B cell (primary cell): ENCODE data around the gene TESK2. TPM values are rescaled to one million over a fixed set of nuclear protein-coding genes. Genes with fewer than 3 reads are reported as not detected.

Experiments
- ATAC-seq: fragments of 200-7000 bp; cut with Tn5 transposase; one replicate; pipeline ENCODE4 v1.10.0; 2021; ENCODE audit warnings: low read depth, mild to moderate bottlenecking, moderate number of reproducible peaks, moderate library complexity
- CTCF ChIA-PET: fragments of 350-600 bp; sonication (Branson Sonifier 250); formaldehyde crosslinking; loops from one replicate; lab custom pipeline; 2021; ENCODE audit warnings: antibody characterized with exemption, inconsistent platforms; lab: Charles Lee
- POLR2A ChIA-PET: fragments of 350-600 bp; sonication (Branson Sonifier 250); formaldehyde crosslinking; loops from one replicate; lab custom pipeline; 2021; ENCODE audit warnings: antibody characterized with exemption; lab: Charles Lee
- DNase-seq: peaks from one replicate; pipeline ENCODE4 v3.0.0; 2013
- H2AFZ ChIP-seq: 2 replicates; pipeline ENCODE4 v1.6.1; 2012; ENCODE audit warnings: mild to moderate bottlenecking, low read depth, low read length; ENCODE audit not compliant: insufficient read depth, poor library complexity, severe bottlenecking
- H3K27ac ChIP-seq, 2 donors: 1 replicate in 1 of 2; 2 replicates in 1 of 2; pipeline ENCODE4 v1.5.1; 2012 to 2013; ENCODE audit warnings: low read length in 2 of 2, mild to moderate bottlenecking in 2 of 2, moderate library complexity in 1 of 2
- H3K27me3 ChIP-seq, 4 experiments: fragments of 200-600 bp in 1 of 4; sonication (generic) in 1 of 4; replicated peaks in 1 of 4; 1 replicate in 2 of 4; 2 replicates in 2 of 4; pipeline versions ENCODE4 v1.6.1 to v1.7.0; 2013 to 2016; ENCODE audit warnings: low read length in 3 of 4, mild to moderate bottlenecking in 2 of 4, mixed read lengths in 1 of 4, moderate library complexity in 1 of 4; ENCODE audit not compliant: insufficient read depth in 4 of 4, control insufficient read depth in 3 of 4; ENCODE audit errors: control extremely low read depth in 1 of 4
- H3K36me3 ChIP-seq, 2 experiments: replicated peaks in 1 of 2; 1 replicate in 1 of 2; 2 replicates in 1 of 2; pipeline versions ENCODE4 v1.6.1 to v1.7.1; 2013; ENCODE audit warnings: low read length in 1 of 2; ENCODE audit not compliant: insufficient read depth in 2 of 2, control insufficient read depth in 1 of 2; ENCODE audit errors: control extremely low read depth in 1 of 2, extremely low read depth in 1 of 2
- H3K4me1 ChIP-seq, 2 donors: fragments of 200-600 bp in 1 of 2; sonication (generic) in 1 of 2; 1 replicate in 1 of 2; 2 replicates in 1 of 2; pipeline versions ENCODE4 v1.5.1 to v1.6.1; 2013 to 2017; ENCODE audit warnings: low read length in 2 of 2; ENCODE audit not compliant: control insufficient read depth in 2 of 2, insufficient read depth in 2 of 2
- H3K4me2 ChIP-seq: replicated peaks from 2 replicates; pipeline ENCODE3; 2012; ENCODE audit warnings: mild to moderate bottlenecking, low read depth, low read length; ENCODE audit not compliant: poor library complexity, severe bottlenecking
- H3K4me3 ChIP-seq, 5 experiments: fragments of 200-600 bp in 1 of 5; sonication (generic) in 1 of 5; 1 replicate in 3 of 5; 2 replicates in 2 of 5; pipeline versions ENCODE4 v1.5.1 to v1.7.0; 2011 to 2016; ENCODE audit warnings: low read length in 4 of 5, mild to moderate bottlenecking in 4 of 5, low read depth in 2 of 5, control low read depth in 1 of 5, moderate library complexity in 1 of 5; ENCODE audit not compliant: insufficient read depth in 1 of 5; ENCODE audit errors: control extremely low read depth in 1 of 5, extremely low read depth in 1 of 5
- H3K79me2 ChIP-seq: fragments of 200-600 bp; sonication (generic); one replicate; pipeline ENCODE4 v1.6.0; 2016; ENCODE audit warnings: low read length; ENCODE audit not compliant: control insufficient read depth, insufficient read depth
- H3K9ac ChIP-seq: fragments of 200-600 bp; sonication (generic); 2 replicates; pipeline ENCODE4 v1.6.1; 2017; ENCODE audit warnings: mild to moderate bottlenecking, low read length, moderate library complexity
- H3K9me3 ChIP-seq, 3 donors: one replicate each; pipeline versions ENCODE4 v1.6.1 to v1.7.1; 2013; ENCODE audit warnings: low read length in 2 of 3; ENCODE audit not compliant: control insufficient read depth in 2 of 3, insufficient read depth in 1 of 3; ENCODE audit errors: control extremely low read depth in 1 of 3
- H4K20me1 ChIP-seq: 2 replicates; pipeline ENCODE4 v1.6.0; 2012; ENCODE audit warnings: mild to moderate bottlenecking, low read length; ENCODE audit not compliant: insufficient read depth, control insufficient read depth, poor library complexity, severe bottlenecking
- H3K27ac Mint-ChIP-seq: one replicate; pipeline ENCODE4 v1.8.0; 2021; ENCODE audit warnings: mixed read lengths
- H3K27me3 Mint-ChIP-seq: one replicate; pipeline ENCODE4 v1.8.0; 2021; ENCODE audit warnings: mixed read lengths
- H3K4me1 Mint-ChIP-seq: one replicate; pipeline ENCODE4 v1.8.0; 2021; ENCODE audit warnings: mixed read lengths
- H3K4me3 Mint-ChIP-seq: one replicate; pipeline ENCODE4 v1.8.0; 2021; ENCODE audit warnings: mixed read lengths
- H3K9me3 Mint-ChIP-seq: one replicate; pipeline ENCODE4 v1.8.0; 2022; ENCODE audit warnings: mixed read lengths; ENCODE audit not compliant: insufficient read depth
- EZH2 ChIP-seq: IDR thresholded peaks from 2 replicates; pipeline ENCODE4 v1.6.1; 2012; ENCODE audit warnings: borderline replicate concordance, low read depth, mild to moderate bottlenecking, moderate library complexity, low read length; ENCODE audit not compliant: insufficient read depth, poor library complexity, severe bottlenecking
- WGBS: methylation state at CpG from one replicate; pipeline ENCODE4 v1.1.5; 2013; ENCODE audit warnings: missing lambda C conversion rate; ENCODE audit not compliant: insufficient coverage; 5-methylcytosine and 5-hydroxymethylcytosine counted together
- intact Hi-C: fragments of 100-400 bp; cut with micrococcal nuclease; formaldehyde crosslinking; loops from one replicate; pipeline ENCODE4 v1.10.0; 2022
- polyA plus RNA-seq: library from polyadenylated mRNA; depleted of rRNA; stranded (reverse); fragments of >200 nt; gene quantifications from 2 replicates; pipeline ENCODE4 v1.2.3, GENCODE V29; 2012
- total RNA-seq, 2 donors: library from RNA; stranded (reverse); fragments of 120-200 nt in 1 of 2; gene quantifications; 1 replicate in 1 of 2; 2 replicates in 1 of 2; pipeline versions ENCODE4 v1.2.3 to v1.2.4, GENCODE V29; 2013 to 2022
- TF ChIP-seq, protein P1 (sequence below): fragments of 200-600 bp; IDR thresholded peaks from one replicate; pipeline ENCODE4 v1.8.0; 2022; ENCODE audit warnings: antibody characterized with exemption, mild to moderate bottlenecking

Gene TESK2
- total and polyA plus RNA-seq, 2 donors (not counting 1 experiment from before 2014, with no cell fraction given) = 21.7 to 27.0 TPM

DNA sequence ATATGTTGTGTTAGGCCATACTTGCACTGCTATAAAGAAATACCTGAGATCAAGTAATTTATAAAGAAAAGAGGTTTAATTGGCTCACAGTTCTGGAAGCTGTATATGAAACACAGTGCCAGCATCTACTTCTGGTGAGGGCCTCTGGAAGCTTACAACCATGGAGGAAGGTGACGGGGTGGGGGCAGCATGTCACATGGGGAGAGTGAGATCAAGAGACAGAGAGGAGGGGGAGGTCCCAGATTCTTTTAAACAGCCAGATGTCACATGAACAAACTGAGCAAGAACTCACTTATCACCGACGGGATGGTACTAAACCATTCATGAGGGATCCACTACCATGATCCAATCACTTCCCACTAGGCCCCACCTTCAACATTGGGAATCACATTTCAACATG, 42.6 kb downstream of the TESK2 start:
- H4K20me1 ChIP-seq = no peaks in the 10 kb centered on the region
- Mint-ChIP-seq H3K9me3 (no peaks in the 10 kb centered on the region), H3K4me1 (peaks cover 9% of the 10 kb centered on the region), H3K27me3 (no peaks in the 10 kb centered on the region), H3K4me3 (no peak overlapping the region), H3K27ac (no peak overlapping the region)
- intact Hi-C loops = no loop called here
- no peak overlapping the region for H3K27ac ChIP-seq
- H2AFZ ChIP-seq = no peak overlapping the region
- no peaks in the 10 kb centered on the region for H3K27me3 ChIP-seq
- DNase-seq (no peak), ATAC-seq (no peak)
- no peak overlapping the region for H3K4me3 ChIP-seq
- no peak overlapping the region for H3K9ac ChIP-seq
- H3K36me3 ChIP-seq = no peaks in the 10 kb centered on the region
- WGBS = 100% methylated on average over 3 of the region's 3 CpGs
- H3K79me2 ChIP-seq = peaks cover 43% of the 10 kb centered on the region
- TF ChIP-seq, protein P1, sequence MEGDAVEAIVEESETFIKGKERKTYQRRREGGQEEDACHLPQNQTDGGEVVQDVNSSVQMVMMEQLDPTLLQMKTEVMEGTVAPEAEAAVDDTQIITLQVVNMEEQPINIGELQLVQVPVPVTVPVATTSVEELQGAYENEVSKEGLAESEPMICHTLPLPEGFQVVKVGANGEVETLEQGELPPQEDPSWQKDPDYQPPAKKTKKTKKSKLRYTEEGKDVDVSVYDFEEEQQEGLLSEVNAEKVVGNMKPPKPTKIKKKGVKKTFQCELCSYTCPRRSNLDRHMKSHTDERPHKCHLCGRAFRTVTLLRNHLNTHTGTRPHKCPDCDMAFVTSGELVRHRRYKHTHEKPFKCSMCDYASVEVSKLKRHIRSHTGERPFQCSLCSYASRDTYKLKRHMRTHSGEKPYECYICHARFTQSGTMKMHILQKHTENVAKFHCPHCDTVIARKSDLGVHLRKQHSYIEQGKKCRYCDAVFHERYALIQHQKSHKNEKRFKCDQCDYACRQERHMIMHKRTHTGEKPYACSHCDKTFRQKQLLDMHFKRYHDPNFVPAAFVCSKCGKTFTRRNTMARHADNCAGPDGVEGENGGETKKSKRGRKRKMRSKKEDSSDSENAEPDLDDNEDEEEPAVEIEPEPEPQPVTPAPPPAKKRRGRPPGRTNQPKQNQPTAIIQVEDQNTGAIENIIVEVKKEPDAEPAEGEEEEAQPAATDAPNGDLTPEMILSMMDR = no peak
- TF ChIP-seq EZH2 = no peak
- H3K4me2 ChIP-seq = no peak overlapping the region
- no peaks in the 10 kb centered on the region for H3K4me1 ChIP-seq
- ChIA-PET CTCF (interaction anchor here (0.7 kb wide), 2 partner anchors 44 to 124 kb away, joined by 3 read pairs; no protein-coding TSS in a partner anchor), POLR2A (no interaction called here)
- H3K9me3 ChIP-seq = no peaks in the 10 kb centered on the region

DNA sequence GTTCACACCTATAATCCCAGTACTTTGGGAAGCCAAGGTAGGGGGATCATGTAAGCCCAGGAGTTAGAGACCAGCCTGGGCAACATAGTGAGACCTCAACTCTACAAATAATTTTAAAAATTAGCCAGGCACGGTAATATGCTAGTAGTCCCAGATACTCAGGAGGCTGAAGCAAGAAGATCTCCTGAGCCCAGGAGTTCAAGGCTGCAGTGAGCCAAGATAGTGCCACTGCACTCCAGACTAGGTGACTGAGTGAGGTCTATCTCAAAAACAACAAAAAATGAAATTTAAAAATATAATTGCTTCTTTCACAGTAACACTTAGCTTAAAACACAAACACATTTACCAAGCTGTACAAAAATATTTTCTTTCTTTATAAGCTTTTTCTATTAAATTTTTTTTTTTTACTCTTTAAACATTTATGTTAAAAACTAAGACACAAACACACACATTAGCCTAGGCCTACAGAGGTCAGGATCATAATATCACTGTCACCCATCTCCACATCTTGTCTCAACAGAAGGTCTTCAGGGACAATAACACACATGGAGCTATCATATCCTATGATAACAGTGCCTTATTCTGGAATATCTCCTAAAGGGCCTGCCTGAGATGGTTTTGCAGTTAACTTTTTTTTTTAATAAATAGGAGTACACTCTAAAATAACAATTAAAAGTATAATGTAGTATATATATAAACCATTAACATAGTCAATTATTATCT, 43.9 kb downstream of the TESK2 start:
- intact Hi-C loops = no loop called here
- Histone ChIP-seq H3K9me3 (no peaks in the 10 kb centered on the region), H3K36me3 (peaks cover 0 to 2% of the 10 kb centered on the region in 2 experiments), H3K9ac (no peak overlapping the region), H3K4me2 (no peak overlapping the region), H4K20me1 (no peaks in the 10 kb centered on the region), H3K27ac (no peak overlapping the region), H3K79me2 (peaks cover 46% of the 10 kb centered on the region), H3K4me3 (no peak overlapping the region), H3K27me3 (no peaks in the 10 kb centered on the region), H3K4me1 (no peaks in the 10 kb centered on the region), H2AFZ (no peak overlapping the region)
- DNase-seq (no peak), ATAC-seq (no peak)
- Mint-ChIP-seq H3K27me3 (no peaks in the 10 kb centered on the region), H3K9me3 (no peaks in the 10 kb centered on the region), H3K27ac (no peak overlapping the region), H3K4me3 (no peak overlapping the region), H3K4me1 (peaks cover 9% of the 10 kb centered on the region)
- POLR2A ChIA-PET = no interaction called here
- TF ChIP-seq, protein P1 = no peak
- no peak for TF ChIP-seq EZH2
- no CpG with 5 or more reads among the region's 1 CpG for WGBS
- CTCF ChIA-PET = no interaction called here
